IMR-90 (cell line): ENCODE results near the gene CCL19.

Source experiments
- POLR2A ChIP-seq: IDR thresholded peaks from 2 replicates; pipeline ENCODE4 v1.6.1; 2012; ENCODE audit warnings: mild to moderate bottlenecking, low read depth, low read length
- TF ChIP-seq, protein P1 (sequence below): conservative IDR thresholded peaks from 2 replicates; pipeline ENCODE4 v1.5.1; 2012; ENCODE audit warnings: mild to moderate bottlenecking, low read depth, low read length, improper control_type of control experiment

DNA sequence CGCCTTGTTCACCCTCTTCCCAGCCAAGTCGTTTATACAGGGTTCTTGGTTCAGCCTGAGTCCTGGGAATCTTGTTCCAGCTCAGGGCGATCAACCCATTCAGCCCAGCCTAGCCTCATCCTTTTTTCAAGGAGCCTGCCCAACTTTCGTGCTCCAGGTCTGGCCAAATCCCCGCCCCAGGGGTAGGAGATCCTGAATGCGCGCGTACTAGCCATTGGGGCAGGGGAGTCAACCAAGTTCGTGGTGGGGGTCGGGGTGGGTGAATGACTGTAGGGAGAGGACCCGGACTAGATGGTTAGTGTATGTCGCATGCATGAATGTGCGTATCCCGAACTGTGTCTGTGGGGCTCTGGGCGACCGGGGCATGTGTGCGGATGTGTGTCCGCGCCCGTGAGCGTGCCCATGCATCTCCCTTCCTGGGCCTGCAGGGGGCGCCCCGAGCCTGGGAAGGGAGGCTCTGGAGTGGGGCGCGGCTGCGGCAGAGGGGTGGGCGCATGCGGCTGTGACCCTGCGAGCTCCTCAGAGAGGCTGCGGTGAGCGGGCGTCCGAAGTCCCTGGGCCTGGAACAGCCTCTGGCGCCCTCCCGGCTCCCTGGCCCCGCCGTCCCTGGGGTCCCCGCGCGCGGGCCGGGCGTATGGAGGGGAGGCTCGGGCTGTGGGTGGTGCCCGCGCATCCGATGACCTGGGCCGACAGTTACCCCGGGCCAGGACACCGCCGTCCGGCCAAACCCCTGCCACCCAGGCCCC lies 10.1 kb upstream of the CCL19 start:
- TF ChIP-seq, protein P1, sequence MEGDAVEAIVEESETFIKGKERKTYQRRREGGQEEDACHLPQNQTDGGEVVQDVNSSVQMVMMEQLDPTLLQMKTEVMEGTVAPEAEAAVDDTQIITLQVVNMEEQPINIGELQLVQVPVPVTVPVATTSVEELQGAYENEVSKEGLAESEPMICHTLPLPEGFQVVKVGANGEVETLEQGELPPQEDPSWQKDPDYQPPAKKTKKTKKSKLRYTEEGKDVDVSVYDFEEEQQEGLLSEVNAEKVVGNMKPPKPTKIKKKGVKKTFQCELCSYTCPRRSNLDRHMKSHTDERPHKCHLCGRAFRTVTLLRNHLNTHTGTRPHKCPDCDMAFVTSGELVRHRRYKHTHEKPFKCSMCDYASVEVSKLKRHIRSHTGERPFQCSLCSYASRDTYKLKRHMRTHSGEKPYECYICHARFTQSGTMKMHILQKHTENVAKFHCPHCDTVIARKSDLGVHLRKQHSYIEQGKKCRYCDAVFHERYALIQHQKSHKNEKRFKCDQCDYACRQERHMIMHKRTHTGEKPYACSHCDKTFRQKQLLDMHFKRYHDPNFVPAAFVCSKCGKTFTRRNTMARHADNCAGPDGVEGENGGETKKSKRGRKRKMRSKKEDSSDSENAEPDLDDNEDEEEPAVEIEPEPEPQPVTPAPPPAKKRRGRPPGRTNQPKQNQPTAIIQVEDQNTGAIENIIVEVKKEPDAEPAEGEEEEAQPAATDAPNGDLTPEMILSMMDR: peak; percentile 78
- TF ChIP-seq POLR2A: no peak
